CD4-positive, CD25-positive, alpha-beta regulatory T cell (primary cell): ENCODE data around the gene ACTR3C. TPM values are rescaled to one million over a fixed set of nuclear protein-coding genes. Genes with fewer than 3 reads are reported as not detected.
"Not testable (repeated sequence)": the region's sequence is repeated elsewhere in the genome, so short reads cannot be mapped to it uniquely, and the experiment has no call there.

Experiments
- ATAC-seq, 2 donors: fragments of 150-1000 bp; cut with Tn5 transposase; one replicate each; pipeline ENCODE4 v1.10.0; 2021; ENCODE audit warnings: low read depth in 2 of 2, moderate number of reproducible peaks in 2 of 2, moderate library complexity in 1 of 2
- DNase-seq, 3 donors: peaks; one replicate each; pipeline versions ENCODE4 v3.0.0 to v3.0.0-alpha.2; 2012 to 2022; ENCODE audit warnings: mixed read lengths in 1 of 3
- H3K27ac ChIP-seq: one replicate; pipeline ENCODE4 v1.7.0; 2013; ENCODE audit warnings: mild to moderate bottlenecking, low read length; ENCODE audit not compliant: insufficient read depth, poor library complexity, severe bottlenecking
- H3K27me3 ChIP-seq: one replicate; pipeline ENCODE4 v1.7.0; 2013; ENCODE audit warnings: low read length; ENCODE audit not compliant: control insufficient read depth, insufficient read depth
- H3K36me3 ChIP-seq: one replicate; pipeline ENCODE4 v1.7.0; 2013; ENCODE audit warnings: mild to moderate bottlenecking, low read length, moderate library complexity; ENCODE audit not compliant: control insufficient read depth, insufficient read depth
- H3K4me1 ChIP-seq: 2 replicates; pipeline ENCODE4 v1.7.0; 2013; ENCODE audit warnings: mild to moderate bottlenecking, low read length; ENCODE audit not compliant: insufficient read depth, control insufficient read depth, poor library complexity, severe bottlenecking
- H3K4me3 ChIP-seq: one replicate; pipeline ENCODE4 v1.7.0; 2013; ENCODE audit warnings: low read depth, mild to moderate bottlenecking, low read length, moderate library complexity
- H3K9me3 ChIP-seq, 2 experiments: 1 replicate in 1 of 2; 2 replicates in 1 of 2; pipeline ENCODE4 v1.7.0; 2013; ENCODE audit warnings: low read length in 2 of 2, mild to moderate bottlenecking in 1 of 2, moderate library complexity in 1 of 2; ENCODE audit not compliant: control insufficient read depth in 2 of 2
- H3K27ac Mint-ChIP-seq, 3 donors: one replicate each; pipeline ENCODE4 v1.8.0; 2020 to 2022; ENCODE audit warnings: mild to moderate bottlenecking in 3 of 3, mixed read lengths in 3 of 3, moderate library complexity in 2 of 3
- H3K27me3 Mint-ChIP-seq: one replicate; pipeline ENCODE4 v1.8.0; 2022; ENCODE audit warnings: mild to moderate bottlenecking, mixed read lengths
- H3K36me3 Mint-ChIP-seq: one replicate; pipeline ENCODE4 v1.8.0; 2020; ENCODE audit warnings: mixed read lengths
- H3K4me1 Mint-ChIP-seq, 4 donors: one replicate each; pipeline ENCODE4 v1.8.0; 2020 to 2022; ENCODE audit warnings: mixed read lengths in 4 of 4, mild to moderate bottlenecking in 1 of 4
- H3K4me3 Mint-ChIP-seq, 4 donors: one replicate each; pipeline ENCODE4 v1.8.0; 2020 to 2022; ENCODE audit warnings: mild to moderate bottlenecking in 4 of 4, mixed read lengths in 4 of 4, moderate library complexity in 3 of 4
- H3K9me3 Mint-ChIP-seq, 7 donors: one replicate each; pipeline ENCODE4 v1.8.0; 2020 to 2022; ENCODE audit warnings: mixed read lengths in 7 of 7, mild to moderate bottlenecking in 3 of 7, moderate library complexity in 2 of 7
- polyA plus RNA-seq, 4 donors: library from polyadenylated mRNA; unstranded; fragments of 300-500 nt; fragmentation: Illumina TruSeq; gene quantifications; one replicate each; pipeline ENCODE4 v1.2.3, GENCODE V29; 2021
- total RNA-seq: library from RNA; stranded (reverse); gene quantifications from one replicate; pipeline ENCODE4 v1.2.3, GENCODE V29; 2022

Gene ACTR3C
- total and polyA plus RNA-seq, 5 donors from 2014 or later: 4.3 to 17.2 (median 5.0) TPM

GRCh38 chr7:150325110-150325611 is 1.8 kb upstream of the ACTR3C start:
- DNase-seq (no peak), ATAC-seq (no peak)
- Mint-ChIP-seq H3K4me3 (peak overlapping the region; percentile 96 to 99 (median 98)), H3K36me3 (peaks cover 45% of the 10 kb centered on the region), H3K4me1 (peaks cover 9 to 47% (median 36%) of the 10 kb centered on the region in 4 donors), H3K27ac (peak overlapping the region; percentile 96 to 99 (median 96)), H3K27me3 (no peaks in the 10 kb centered on the region), H3K9me3 (peaks cover 0 to 2% (median 0%) of the 10 kb centered on the region in 7 donors)
- peaks cover 26% of the 10 kb centered on the region for H3K4me1 ChIP-seq
- no peaks in the 10 kb centered on the region for H3K27me3 ChIP-seq
- no peak overlapping the region for H3K4me3 ChIP-seq
- no peak overlapping the region for H3K27ac ChIP-seq
- H3K36me3 ChIP-seq: peaks cover 28% of the 10 kb centered on the region
- no peaks in the 10 kb centered on the region for H3K9me3 ChIP-seq

GRCh38 chr7:150324373-150324961 is 1.1 kb upstream of the ACTR3C start:
- peak overlapping the region; percentile 96 to 99 (median 99) for H3K27ac Mint-ChIP-seq
- H3K4me1 Mint-ChIP-seq: peaks cover 9 to 54% (median 38%) of the 10 kb centered on the region in 4 donors
- ATAC-seq (no peak), DNase-seq (no peak)
- H3K9me3 Mint-ChIP-seq: peaks cover 0 to 2% (median 0%) of the 10 kb centered on the region in 7 donors
- no peaks in the 10 kb centered on the region for H3K27me3 ChIP-seq
- H3K27ac ChIP-seq: peak overlapping the region; percentile 80
- peaks cover 45% of the 10 kb centered on the region for H3K36me3 Mint-ChIP-seq
- H3K4me3 Mint-ChIP-seq: peak overlapping the region; percentile 96 to 99 (median 98)
- H3K27me3 Mint-ChIP-seq: no peaks in the 10 kb centered on the region
- peaks cover 28% of the 10 kb centered on the region for H3K36me3 ChIP-seq
- no peaks in the 10 kb centered on the region for H3K9me3 ChIP-seq
- peaks cover 29% of the 10 kb centered on the region for H3K4me1 ChIP-seq
- peak overlapping the region; percentile 92 for H3K4me3 ChIP-seq

GRCh38 chr7:150323682-150324372 is 482 bp upstream of the ACTR3C start:
- Histone ChIP-seq H3K27me3 (no peaks in the 10 kb centered on the region), H3K36me3 (peaks cover 23% of the 10 kb centered on the region), H3K4me3 (peak overlapping the region; percentile 92), H3K4me1 (peaks cover 29% of the 10 kb centered on the region), H3K27ac (peak overlapping the region; percentile 80), H3K9me3 (no peaks in the 10 kb centered on the region)
- ATAC-seq (peak in 1 of 2 donors; percentile 17), DNase-seq (peak in 1 of 3 donors; percentile 58)
- Mint-ChIP-seq H3K4me3 (peak overlapping the region; percentile 96 to 99 (median 98)), H3K36me3 (peaks cover 40% of the 10 kb centered on the region), H3K27me3 (no peaks in the 10 kb centered on the region), H3K4me1 (peaks cover 9 to 54% (median 38%) of the 10 kb centered on the region in 4 donors), H3K27ac (peak overlapping the region; percentile 96 to 99 (median 99)), H3K9me3 (peaks cover 0 to 2% (median 0%) of the 10 kb centered on the region in 7 donors)

- H3K4me3 Mint-ChIP-seq: peak overlapping the region; percentile 96 to 99 (median 98)
- peaks cover 0 to 2% (median 0%) of the 10 kb centered on the region in 7 donors for H3K9me3 Mint-ChIP-seq
- Histone ChIP-seq H3K36me3 (peaks cover 14% of the 10 kb centered on the region), H3K9me3 (no peaks in the 10 kb centered on the region), H3K4me3 (peak overlapping the region; percentile 90), H3K27me3 (no peaks in the 10 kb centered on the region), H3K27ac (peak overlapping the region; percentile 80), H3K4me1 (peaks cover 29% of the 10 kb centered on the region)
- peak; percentile 59 to 62 for ATAC-seq
- peak in 2 of 3 donors; percentile 55 to 92 for DNase-seq
- peaks cover 16 to 55% (median 41%) of the 10 kb centered on the region in 4 donors for H3K4me1 Mint-ChIP-seq
- peaks cover 35% of the 10 kb centered on the region for H3K36me3 Mint-ChIP-seq
- no peaks in the 10 kb centered on the region for H3K27me3 Mint-ChIP-seq
- H3K27ac Mint-ChIP-seq: peak overlapping the region; percentile 96 to 99 (median 96)
These were observed 1.1 kb downstream of the ACTR3C start for GRCh38 chr7:150322114-150322832.

GRCh38 chr7:150321788-150322113 is 1.6 kb downstream of the ACTR3C start:
- H3K9me3 ChIP-seq: no peaks in the 10 kb centered on the region
- Mint-ChIP-seq H3K4me3 (peak overlapping the region; percentile 96 to 99 (median 98)), H3K4me1 (peaks cover 16 to 50% (median 39%) of the 10 kb centered on the region in 4 donors), H3K9me3 (peaks cover 0 to 2% (median 0%) of the 10 kb centered on the region in 7 donors), H3K36me3 (peaks cover 29% of the 10 kb centered on the region), H3K27me3 (no peaks in the 10 kb centered on the region), H3K27ac (peak overlapping the region in 2 of 3 donors; percentile 96 to 99)
- no peaks in the 10 kb centered on the region for H3K27me3 ChIP-seq
- no peak for DNase-seq
- no peak for ATAC-seq
- H3K36me3 ChIP-seq: peaks cover 9% of the 10 kb centered on the region
- peaks cover 29% of the 10 kb centered on the region for H3K4me1 ChIP-seq
- H3K4me3 ChIP-seq: peak overlapping the region; percentile 90
- no peak overlapping the region for H3K27ac ChIP-seq

GRCh38 chr7:150317748-150318444 is 5.4 kb downstream of the ACTR3C start:
- ATAC-seq (no peak), DNase-seq (no peak)
- Histone ChIP-seq H3K36me3 (peaks cover 3% of the 10 kb centered on the region), H3K27ac (no peak overlapping the region), H3K9me3 (no peaks in the 10 kb centered on the region), H3K4me1 (peaks cover 16% of the 10 kb centered on the region), H3K27me3 (no peaks in the 10 kb centered on the region), H3K4me3 (no peak overlapping the region)
- H3K4me3 Mint-ChIP-seq: peak overlapping the region in 1 of 4 donors; percentile 78
- H3K27me3 Mint-ChIP-seq: no peaks in the 10 kb centered on the region
- peaks cover 17% of the 10 kb centered on the region for H3K36me3 Mint-ChIP-seq
- no peak overlapping the region for H3K27ac Mint-ChIP-seq
- peaks cover 0 to 2% (median 0%) of the 10 kb centered on the region in 7 donors for H3K9me3 Mint-ChIP-seq
- H3K4me1 Mint-ChIP-seq: peaks cover 13 to 30% (median 23%) of the 10 kb centered on the region in 4 donors

- Mint-ChIP-seq H3K36me3 (peaks cover 17% of the 10 kb centered on the region), H3K27ac (peak overlapping the region in 1 of 3 donors; percentile 61), H3K4me1 (peaks cover 7 to 21% (median 15%) of the 10 kb centered on the region in 4 donors)
- not testable (repeated sequence) for H3K4me3 Mint-ChIP-seq, H3K27me3 Mint-ChIP-seq, H3K27me3 ChIP-seq, H3K27ac ChIP-seq, H3K9me3 ChIP-seq, DNase-seq, ATAC-seq, H3K36me3 ChIP-seq, H3K4me1 ChIP-seq, H3K9me3 Mint-ChIP-seq, H3K4me3 ChIP-seq
These were observed 6.4 kb downstream of the ACTR3C start for GRCh38 chr7:150316987-150317386.
